Subcutaneous abdominal adipose tissue (tissue), 5 donors: ENCODE measurements around the gene KLHL7.

Source experiments
- H3K27ac ChIP-seq: one replicate; pipeline ENCODE4 v1.7.0; 2013; ENCODE audit warnings: low read depth, mild to moderate bottlenecking, inconsistent platforms, low read length, moderate library complexity
- H3K27me3 ChIP-seq, 5 donors: one replicate each; pipeline ENCODE4 v1.7.0; 2013; ENCODE audit warnings: low read length in 5 of 5, inconsistent platforms in 1 of 5; ENCODE audit not compliant: control insufficient read depth in 5 of 5, insufficient read depth in 4 of 5
- H3K36me3 ChIP-seq, 5 donors: one replicate each; pipeline ENCODE4 v1.7.0; 2013; ENCODE audit warnings: low read length in 5 of 5; ENCODE audit not compliant: control insufficient read depth in 5 of 5, insufficient read depth in 5 of 5
- H3K4me1 ChIP-seq, 5 donors: one replicate each; pipeline ENCODE4 v1.7.0; 2013; ENCODE audit warnings: low read length in 5 of 5, mild to moderate bottlenecking in 3 of 5, moderate library complexity in 1 of 5; ENCODE audit not compliant: control insufficient read depth in 5 of 5, insufficient read depth in 5 of 5
- H3K4me3 ChIP-seq, 5 donors: one replicate each; pipeline ENCODE4 v1.7.0; 2013; ENCODE audit warnings: low read length in 5 of 5, low read depth in 1 of 5
- H3K9ac ChIP-seq, 5 donors: one replicate each; pipeline ENCODE4 v1.7.0; 2013; ENCODE audit warnings: low read length in 5 of 5, mild to moderate bottlenecking in 4 of 5, moderate library complexity in 3 of 5
- H3K9me3 ChIP-seq, 5 donors: one replicate each; pipeline ENCODE4 v1.7.0; 2013; ENCODE audit warnings: low read length in 5 of 5; ENCODE audit not compliant: control insufficient read depth in 5 of 5
- donor health status: healthy.
- donor health status: healthy.
- donor health status: healthy.
- donor health status: healthy.
- donor health status: healthy.

Gene KLHL7

DNA sequence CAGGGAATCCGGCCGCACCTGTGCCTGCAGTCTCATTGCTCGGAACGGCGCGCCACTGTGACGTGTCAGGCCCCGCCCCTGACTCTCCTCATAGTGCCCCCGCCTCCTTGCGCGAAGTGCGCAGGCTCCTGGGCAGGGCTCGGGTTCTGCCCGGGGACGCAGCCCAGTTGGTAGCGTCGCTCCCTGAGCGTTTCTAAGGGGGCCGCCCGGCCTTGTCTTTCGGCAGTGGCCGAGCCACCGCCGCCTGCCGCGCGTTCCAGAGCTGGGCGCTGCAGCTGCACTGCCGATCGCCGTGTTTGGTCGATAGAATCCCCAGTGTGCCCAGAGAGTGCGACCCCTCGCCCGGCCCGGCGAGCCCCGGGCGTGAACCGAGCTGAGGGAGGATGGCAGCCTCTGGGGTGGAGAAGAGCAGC is at the start of gene KLHL7:
Gene KLHL7 (plus strand): TSS at position 142 of the 413 bp plus-strand sequence. CDS start 242 bp downstream, at position 384.
- H3K27ac ChIP-seq = peak within 1 kb of the TSS; percentile 82
- peaks cover 4 to 36% (median 26%) of the 10 kb centered on the region in 5 donors for H3K4me1 ChIP-seq
- peak within 1 kb of the TSS; percentile 73 to 98 (median 93) for H3K9ac ChIP-seq

GRCh38 chr7:23058408-23059096 is 47.0 kb upstream of the KLHL7 start:
- no peak overlapping the region for H3K27ac ChIP-seq
- no peaks in the 10 kb centered on the region for H3K36me3 ChIP-seq
- peak overlapping the region in 2 of 5 donors; percentile 1 to 25 for H3K9ac ChIP-seq
- peaks cover 0 to 6% (median 0%) of the 10 kb centered on the region in 5 donors for H3K4me1 ChIP-seq
- H3K9me3 ChIP-seq = no peaks in the 10 kb centered on the region
- H3K27me3 ChIP-seq = no peaks in the 10 kb centered on the region
- no peak overlapping the region for H3K4me3 ChIP-seq

More for the DNA sequence above, at the start of gene KLHL7:
- Histone ChIP-seq H3K36me3 (peaks cover 0 to 2% (median 0%) of the 10 kb centered on the region in 5 donors), H3K4me3 (peak within 1 kb of the TSS; percentile 88 to 99 (median 94)), H3K27me3 (no peaks in the 10 kb centered on the region), H3K9me3 (peaks cover 0 to 7% (median 0%) of the 10 kb centered on the region in 5 donors)

GRCh38 chr7:23061327-23061726 is 44.3 kb upstream of the KLHL7 start:
- H3K4me3 ChIP-seq = no peak overlapping the region
- H3K9ac ChIP-seq = no peak overlapping the region
- peaks cover 0 to 6% (median 0%) of the 10 kb centered on the region in 5 donors for H3K4me1 ChIP-seq
- H3K27ac ChIP-seq = no peak overlapping the region
- no peaks in the 10 kb centered on the region for H3K9me3 ChIP-seq
- no peaks in the 10 kb centered on the region for H3K27me3 ChIP-seq
- H3K36me3 ChIP-seq = no peaks in the 10 kb centered on the region

- no peaks in the 10 kb centered on the region for H3K36me3 ChIP-seq
- no peak overlapping the region for H3K9ac ChIP-seq
- no peak overlapping the region for H3K4me3 ChIP-seq
- no peak overlapping the region for H3K27ac ChIP-seq
- no peaks in the 10 kb centered on the region for H3K27me3 ChIP-seq
- peaks cover 0 to 12% (median 0%) of the 10 kb centered on the region in 5 donors for H3K4me1 ChIP-seq
- H3K9me3 ChIP-seq = no peaks in the 10 kb centered on the region
Measured at GRCh38 chr7:23062452-23062851, 43.1 kb upstream of the KLHL7 start.

- Histone ChIP-seq H3K4me3 (no peak overlapping the region), H3K27ac (no peak overlapping the region)
Measured at GRCh38 chr7:23065974-23066373, 39.6 kb upstream of the KLHL7 start.

DNA sequence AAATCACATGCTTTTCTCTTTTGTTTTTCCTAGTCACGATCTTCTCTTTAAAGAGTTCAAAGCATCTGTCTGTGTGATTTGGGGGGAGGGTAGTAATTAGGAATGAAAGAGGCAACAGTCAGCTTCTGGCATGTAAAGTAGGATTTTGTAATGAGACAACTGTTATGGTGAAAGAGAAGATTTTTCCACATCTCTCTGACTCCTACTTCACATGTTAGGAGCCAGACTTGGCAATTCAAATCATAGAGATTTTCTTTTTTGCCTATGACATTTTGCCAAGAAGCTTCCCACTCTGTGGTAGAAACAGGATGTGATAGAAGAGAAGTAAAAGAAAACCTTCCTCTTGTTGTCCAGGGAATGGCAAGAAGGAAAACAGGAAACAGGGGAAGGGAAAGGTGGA is 38.3 kb upstream of the KLHL7 start:
- Histone ChIP-seq H3K9me3 (no peaks in the 10 kb centered on the region), H3K9ac (no peak overlapping the region), H3K36me3 (no peaks in the 10 kb centered on the region), H3K4me3 (no peak overlapping the region), H3K4me1 (peaks cover 0 to 7% (median 0%) of the 10 kb centered on the region in 5 donors), H3K27ac (no peak overlapping the region), H3K27me3 (no peaks in the 10 kb centered on the region)

More at GRCh38 chr7:23065974-23066373, 39.6 kb upstream of the KLHL7 start:
- Histone ChIP-seq H3K27me3 (no peaks in the 10 kb centered on the region), H3K36me3 (no peaks in the 10 kb centered on the region), H3K9me3 (no peaks in the 10 kb centered on the region), H3K4me1 (peaks cover 0 to 7% (median 0%) of the 10 kb centered on the region in 5 donors), H3K9ac (no peak overlapping the region)

GRCh38 chr7:23072048-23072447 is 33.5 kb upstream of the KLHL7 start:
- H3K27me3 ChIP-seq = no peaks in the 10 kb centered on the region

DNA sequence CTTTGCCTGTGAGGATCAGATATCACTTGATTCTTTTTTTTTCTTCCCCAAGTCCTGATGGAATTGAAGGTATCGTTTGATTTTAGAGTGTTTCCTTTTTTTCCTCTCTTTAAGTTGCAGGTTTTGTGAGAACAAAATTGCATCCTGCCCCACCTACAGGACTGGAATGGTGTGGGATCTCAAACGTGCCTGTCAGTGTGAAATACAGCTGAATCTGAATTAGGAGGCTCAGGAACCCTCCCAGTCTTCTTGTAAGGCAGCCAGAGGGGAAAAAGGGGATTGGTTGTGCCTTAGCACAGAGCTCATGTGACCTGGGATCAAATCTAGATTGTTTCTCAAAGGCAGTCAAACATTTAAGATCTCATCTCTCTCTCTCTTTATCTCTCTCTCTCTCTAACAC is 32.7 kb upstream of the KLHL7 start:
- Histone ChIP-seq H3K9ac (no peak overlapping the region), H3K27me3 (no peaks in the 10 kb centered on the region), H3K27ac (no peak overlapping the region), H3K4me1 (no peaks in the 10 kb centered on the region), H3K4me3 (no peak overlapping the region), H3K36me3 (no peaks in the 10 kb centered on the region), H3K9me3 (no peaks in the 10 kb centered on the region)

More at GRCh38 chr7:23072048-23072447, 33.5 kb upstream of the KLHL7 start:
- Histone ChIP-seq H3K27ac (no peak overlapping the region), H3K4me3 (no peak overlapping the region), H3K4me1 (peaks cover 0 to 5% (median 0%) of the 10 kb centered on the region in 5 donors), H3K9me3 (no peaks in the 10 kb centered on the region), H3K36me3 (no peaks in the 10 kb centered on the region), H3K9ac (no peak overlapping the region)

DNA sequence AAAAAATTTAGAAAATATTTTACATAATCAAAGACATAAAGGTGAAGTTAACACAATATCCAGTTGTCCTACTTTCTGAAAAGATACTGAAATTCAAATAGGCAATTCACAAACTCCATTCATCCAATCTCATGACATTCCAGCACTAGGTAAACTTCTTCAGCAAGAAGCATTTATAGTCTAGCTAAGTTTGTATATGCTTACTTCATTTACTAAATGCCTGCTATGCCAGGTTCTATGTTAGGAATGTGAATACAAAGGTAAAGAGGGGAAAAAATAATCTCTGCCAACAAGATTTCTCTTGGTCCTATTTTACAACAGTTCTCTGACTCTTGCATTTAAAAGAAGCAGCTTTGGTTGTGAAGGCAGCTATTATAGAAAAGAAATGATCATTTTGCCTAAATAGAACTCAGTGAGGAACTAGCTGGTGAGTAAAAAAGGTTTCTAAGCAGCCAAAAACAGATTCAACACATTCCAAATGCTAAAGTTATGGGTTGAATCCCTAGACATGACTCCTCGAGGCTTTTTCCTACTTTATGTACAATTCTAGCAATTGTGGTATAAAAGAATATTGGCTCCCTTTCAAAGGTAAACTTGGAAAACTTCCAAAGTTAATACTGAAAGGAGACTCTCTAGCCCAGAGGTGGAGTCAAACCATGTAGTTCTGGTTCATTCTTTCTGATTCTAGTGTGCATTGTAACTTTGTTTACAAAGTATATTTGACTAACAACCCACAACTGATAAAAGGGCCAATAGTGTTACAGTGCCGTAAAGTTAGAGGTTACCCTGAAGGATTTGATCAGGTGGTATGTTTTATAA is 30.9 kb upstream of the KLHL7 start:
- Histone ChIP-seq H3K27me3 (no peaks in the 10 kb centered on the region), H3K9me3 (no peaks in the 10 kb centered on the region), H3K27ac (no peak overlapping the region), H3K4me1 (no peaks in the 10 kb centered on the region), H3K9ac (no peak overlapping the region), H3K4me3 (no peak overlapping the region), H3K36me3 (no peaks in the 10 kb centered on the region)

DNA sequence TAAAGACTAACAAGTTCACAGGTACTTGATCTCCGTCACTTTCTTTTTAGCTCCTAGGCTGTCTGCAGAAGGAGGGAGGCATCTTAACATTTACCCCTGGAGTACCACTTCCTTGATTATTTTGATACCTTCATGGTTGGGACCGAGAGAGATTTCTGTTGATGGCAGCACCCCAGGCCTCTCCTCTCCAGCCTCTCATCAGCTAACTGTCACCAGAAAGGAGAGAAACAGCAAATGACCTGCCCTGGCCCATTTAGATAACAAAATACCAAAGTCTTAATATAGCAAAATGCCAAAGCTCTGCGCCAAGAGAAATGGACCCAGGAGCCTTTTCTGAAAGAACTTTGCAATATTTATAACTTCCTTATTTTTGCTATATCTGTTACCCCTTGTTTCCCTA is 30.0 kb upstream of the KLHL7 start:
- H3K27me3 ChIP-seq = no peaks in the 10 kb centered on the region
- no peak overlapping the region for H3K4me3 ChIP-seq
- H3K4me1 ChIP-seq = no peaks in the 10 kb centered on the region
- H3K27ac ChIP-seq = no peak overlapping the region
- H3K9ac ChIP-seq = no peak overlapping the region
- no peaks in the 10 kb centered on the region for H3K36me3 ChIP-seq
- H3K9me3 ChIP-seq = no peaks in the 10 kb centered on the region
